ENCODE data around the gene OLFM4.

GRCh38 chr13:53013113-53013512, 15.5 kb upstream of the OLFM4 start:
- TF ChIP-seq POLR2A (IDR thresholded peaks at IDR 0.05): no peak
- TF ChIP-seq, protein P1, sequence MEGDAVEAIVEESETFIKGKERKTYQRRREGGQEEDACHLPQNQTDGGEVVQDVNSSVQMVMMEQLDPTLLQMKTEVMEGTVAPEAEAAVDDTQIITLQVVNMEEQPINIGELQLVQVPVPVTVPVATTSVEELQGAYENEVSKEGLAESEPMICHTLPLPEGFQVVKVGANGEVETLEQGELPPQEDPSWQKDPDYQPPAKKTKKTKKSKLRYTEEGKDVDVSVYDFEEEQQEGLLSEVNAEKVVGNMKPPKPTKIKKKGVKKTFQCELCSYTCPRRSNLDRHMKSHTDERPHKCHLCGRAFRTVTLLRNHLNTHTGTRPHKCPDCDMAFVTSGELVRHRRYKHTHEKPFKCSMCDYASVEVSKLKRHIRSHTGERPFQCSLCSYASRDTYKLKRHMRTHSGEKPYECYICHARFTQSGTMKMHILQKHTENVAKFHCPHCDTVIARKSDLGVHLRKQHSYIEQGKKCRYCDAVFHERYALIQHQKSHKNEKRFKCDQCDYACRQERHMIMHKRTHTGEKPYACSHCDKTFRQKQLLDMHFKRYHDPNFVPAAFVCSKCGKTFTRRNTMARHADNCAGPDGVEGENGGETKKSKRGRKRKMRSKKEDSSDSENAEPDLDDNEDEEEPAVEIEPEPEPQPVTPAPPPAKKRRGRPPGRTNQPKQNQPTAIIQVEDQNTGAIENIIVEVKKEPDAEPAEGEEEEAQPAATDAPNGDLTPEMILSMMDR (IDR thresholded peaks at IDR 0.05): no peak

All from esophagus squamous epithelium (tissue), 4 donors.